Central memory CD8-positive, alpha-beta T cell (primary cell): ENCODE measurements around the gene PLEKHA6.
A peak's percentile ranks its signal among the peaks of the same experiment; 100 is the strongest.

ENCODE experiments used
- ATAC-seq: fragments of 150-1000 bp; cut with Tn5 transposase; replicated peaks from 2 replicates; pipeline ENCODE4 v1.10.0; 2022; ENCODE audit warnings: mild to moderate bottlenecking, moderate FRiP score, moderate number of reproducible peaks; ENCODE audit not compliant: poor library complexity, severe bottlenecking; ENCODE audit errors: extremely low read depth
- DNase-seq, 2 donors: peaks; one replicate each; pipeline ENCODE4 v3.0.0; 2021; ENCODE audit warnings: low spot score in 2 of 2
- H3K27ac Mint-ChIP-seq: one replicate; pipeline ENCODE4 v1.8.0; 2022; ENCODE audit warnings: low read depth, mild to moderate bottlenecking, moderate library complexity, mixed read lengths
- H3K27me3 Mint-ChIP-seq: one replicate; pipeline ENCODE4 v1.8.0; 2022; ENCODE audit warnings: mixed read lengths
- H3K36me3 Mint-ChIP-seq: one replicate; pipeline ENCODE4 v1.8.0; 2022; ENCODE audit warnings: mild to moderate bottlenecking, moderate library complexity, mixed read lengths; ENCODE audit not compliant: insufficient read depth
- H3K4me1 Mint-ChIP-seq: one replicate; pipeline ENCODE4 v1.8.0; 2022; ENCODE audit warnings: mixed read lengths
- H3K4me3 Mint-ChIP-seq: one replicate; pipeline ENCODE4 v1.8.0; 2022; ENCODE audit warnings: mild to moderate bottlenecking, moderate library complexity, mixed read lengths
- H3K9me3 Mint-ChIP-seq: one replicate; pipeline ENCODE4 v1.8.0; 2022; ENCODE audit warnings: mixed read lengths

PLEKHA6 gene

GRCh38 chr1:204359474-204360255 is at the start of gene PLEKHA6:
Gene PLEKHA6, minus strand, starts transcription at chr1:204359929. Its CDS starts 86,202 bp downstream, at chr1:204273727.
- no peak within 1 kb of the TSS for H3K4me3 Mint-ChIP-seq
- H3K9me3 Mint-ChIP-seq: no peaks in the 10 kb centered on the region
- peaks cover 29% of the 10 kb centered on the region for H3K27me3 Mint-ChIP-seq
- H3K4me1 Mint-ChIP-seq: peaks cover 15% of the 10 kb centered on the region
- H3K36me3 Mint-ChIP-seq: peaks cover 2% of the 10 kb centered on the region
- ATAC-seq: no peak
- DNase-seq: no peak
- H3K27ac Mint-ChIP-seq: no peak within 1 kb of the TSS

- H3K27me3 Mint-ChIP-seq: no peaks in the 10 kb centered on the region
- peak overlapping the region; percentile 99 for H3K27ac Mint-ChIP-seq
- ATAC-seq (no peak), DNase-seq (no peak)
- peaks cover 46% of the 10 kb centered on the region for H3K36me3 Mint-ChIP-seq
- no peaks in the 10 kb centered on the region for H3K9me3 Mint-ChIP-seq
- peak overlapping the region; percentile 90 for H3K4me3 Mint-ChIP-seq
- H3K4me1 Mint-ChIP-seq: peaks cover 36% of the 10 kb centered on the region
Observed at GRCh38 chr1:204409123-204409522, 49.4 kb upstream of the PLEKHA6 start.

- Mint-ChIP-seq H3K4me1 (peaks cover 36% of the 10 kb centered on the region), H3K36me3 (peaks cover 51% of the 10 kb centered on the region), H3K9me3 (no peaks in the 10 kb centered on the region), H3K27me3 (no peaks in the 10 kb centered on the region), H3K27ac (peak overlapping the region; percentile 99), H3K4me3 (peak overlapping the region; percentile 90)
- DNase-seq (no peak), ATAC-seq (no peak)
Observed at GRCh38 chr1:204408602-204409001, 48.9 kb upstream of the PLEKHA6 start.

GRCh38 chr1:204408074-204408507 is 48.4 kb upstream of the PLEKHA6 start:
- Mint-ChIP-seq H3K4me1 (peaks cover 34% of the 10 kb centered on the region), H3K9me3 (no peaks in the 10 kb centered on the region), H3K27me3 (no peaks in the 10 kb centered on the region), H3K36me3 (peaks cover 52% of the 10 kb centered on the region), H3K27ac (peak overlapping the region; percentile 99), H3K4me3 (peak overlapping the region; percentile 90)
- DNase-seq: no peak
- ATAC-seq: no peak

- no peak for DNase-seq
- Mint-ChIP-seq H3K36me3 (peaks cover 56% of the 10 kb centered on the region), H3K4me3 (peak overlapping the region; percentile 90), H3K27me3 (no peaks in the 10 kb centered on the region), H3K4me1 (peaks cover 31% of the 10 kb centered on the region), H3K9me3 (no peaks in the 10 kb centered on the region), H3K27ac (peak overlapping the region; percentile 99)
- no peak for ATAC-seq
Observed at GRCh38 chr1:204407295-204407971, 47.7 kb upstream of the PLEKHA6 start.

GRCh38 chr1:204406621-204407020 is 46.9 kb upstream of the PLEKHA6 start:
- Mint-ChIP-seq H3K27me3 (no peaks in the 10 kb centered on the region), H3K27ac (peak overlapping the region; percentile 27), H3K9me3 (no peaks in the 10 kb centered on the region), H3K4me1 (peaks cover 31% of the 10 kb centered on the region), H3K36me3 (peaks cover 60% of the 10 kb centered on the region), H3K4me3 (peak overlapping the region; percentile 90)
- no peak for DNase-seq
- no peak for ATAC-seq

GRCh38 chr1:204405988-204406387 is 46.3 kb upstream of the PLEKHA6 start:
- Mint-ChIP-seq H3K9me3 (no peaks in the 10 kb centered on the region), H3K36me3 (peaks cover 61% of the 10 kb centered on the region), H3K27ac (peak overlapping the region; percentile 27), H3K27me3 (no peaks in the 10 kb centered on the region), H3K4me3 (peak overlapping the region; percentile 90), H3K4me1 (peaks cover 33% of the 10 kb centered on the region)
- ATAC-seq (no peak), DNase-seq (no peak)

GRCh38 chr1:204404629-204405028 is 44.9 kb upstream of the PLEKHA6 start:
- Mint-ChIP-seq H3K4me3 (no peak overlapping the region), H3K4me1 (peaks cover 36% of the 10 kb centered on the region), H3K36me3 (peaks cover 67% of the 10 kb centered on the region), H3K9me3 (no peaks in the 10 kb centered on the region), H3K27me3 (no peaks in the 10 kb centered on the region), H3K27ac (no peak overlapping the region)
- ATAC-seq: no peak
- no peak for DNase-seq

- no peak overlapping the region for H3K4me3 Mint-ChIP-seq
- H3K27ac Mint-ChIP-seq: no peak overlapping the region
- DNase-seq: no peak
- H3K4me1 Mint-ChIP-seq: peaks cover 20% of the 10 kb centered on the region
- H3K36me3 Mint-ChIP-seq: peaks cover 71% of the 10 kb centered on the region
- no peaks in the 10 kb centered on the region for H3K9me3 Mint-ChIP-seq
- no peaks in the 10 kb centered on the region for H3K27me3 Mint-ChIP-seq
- no peak for ATAC-seq
Observed at GRCh38 chr1:204402391-204402790, 42.7 kb upstream of the PLEKHA6 start.

- no peak overlapping the region for H3K27ac Mint-ChIP-seq
- H3K4me1 Mint-ChIP-seq: peaks cover 16% of the 10 kb centered on the region
- no peak for DNase-seq
- peaks cover 72% of the 10 kb centered on the region for H3K36me3 Mint-ChIP-seq
- H3K27me3 Mint-ChIP-seq: no peaks in the 10 kb centered on the region
- H3K4me3 Mint-ChIP-seq: no peak overlapping the region
- no peaks in the 10 kb centered on the region for H3K9me3 Mint-ChIP-seq
- ATAC-seq: no peak
Observed at GRCh38 chr1:204401730-204402129, 42.0 kb upstream of the PLEKHA6 start.

GRCh38 chr1:204400882-204401510 is 41.3 kb upstream of the PLEKHA6 start:
- Mint-ChIP-seq H3K27me3 (no peaks in the 10 kb centered on the region), H3K4me1 (peaks cover 12% of the 10 kb centered on the region), H3K9me3 (no peaks in the 10 kb centered on the region), H3K27ac (peak overlapping the region; percentile 32), H3K36me3 (peaks cover 71% of the 10 kb centered on the region), H3K4me3 (no peak overlapping the region)
- no peak for ATAC-seq
- no peak for DNase-seq

- no peaks in the 10 kb centered on the region for H3K27me3 Mint-ChIP-seq
- peaks cover 53% of the 10 kb centered on the region for H3K36me3 Mint-ChIP-seq
- peak; percentile 87 for ATAC-seq
- peaks cover 9% of the 10 kb centered on the region for H3K4me1 Mint-ChIP-seq
- peak in 1 of 2 donors; percentile 55 for DNase-seq
- H3K27ac Mint-ChIP-seq: no peak overlapping the region
- H3K4me3 Mint-ChIP-seq: no peak overlapping the region
- H3K9me3 Mint-ChIP-seq: no peaks in the 10 kb centered on the region
Observed at GRCh38 chr1:204398197-204399125, 38.7 kb upstream of the PLEKHA6 start.
